ENCODE measurements around the gene LRRC51. TPM values are rescaled to one million over a fixed set of nuclear protein-coding genes. Genes with fewer than 3 reads are reported as not detected.

Gene LRRC51
- total and polyA plus RNA-seq, 2 of the 8 experiments (the other 6 are each of a cell fraction or from before 2014, with no cell fraction given): 7.7 to 7.9 TPM

DNA sequence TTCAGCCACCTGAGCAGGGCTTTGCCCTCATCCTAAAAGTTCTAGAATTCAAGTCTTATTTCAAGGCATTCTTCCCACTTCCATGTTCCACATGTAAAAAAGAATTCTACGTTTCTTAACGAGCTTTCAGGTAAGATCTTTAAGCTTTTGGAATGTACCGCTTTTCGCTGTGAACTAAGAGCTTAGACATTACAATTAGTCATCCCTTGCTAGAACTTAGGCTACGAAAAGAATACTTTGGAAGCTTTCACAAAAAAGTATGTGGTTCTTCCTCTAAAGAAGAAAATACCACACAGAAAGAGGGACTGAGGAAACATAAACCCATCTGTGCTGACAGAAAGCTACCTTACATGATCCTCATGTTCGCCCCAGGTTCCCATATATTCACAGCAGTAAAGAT is 2.2 kb upstream of the LRRC51 start (continued):
- no peak for TF ChIP-seq CHD7 (IDR thresholded peaks at IDR 0.05; ENCODE audit: insufficient replicate concordance, low read length)
- TF ChIP-seq POLR2A (IDR thresholded peaks at IDR 0.05; ENCODE audit: control extremely low read depth in 1 of 2, low read depth in 2 of 2, low read length in 2 of 2): no peak
- no peak for TF ChIP-seq RFX5 (IDR thresholded peaks at IDR 0.05; ENCODE audit: borderline replicate concordance, low read depth, low read length)
- TF ChIP-seq HDAC6 (IDR thresholded peaks at IDR 0.05; ENCODE audit: low read depth, low read length): no peak
